ENCODE data around the gene SLITRK1. TPM values are rescaled to one million over a fixed set of nuclear protein-coding genes. Genes with fewer than 3 reads are reported as not detected.
A peak's percentile ranks its signal among the peaks of the same experiment; 100 is the strongest.

SLITRK1 gene
- total RNA-seq, 1 experiment from 2014 or later: 0.20 TPM

- H2AK5ac ChIP-seq (ENCODE audit: insufficient read length, low read length): no peak overlapping the region
- H3K9me3 ChIP-seq (ENCODE audit: control insufficient read depth, low read depth, low read length): no peaks in the 10 kb centered on the region
- H3K9me3 Mint-ChIP-seq: no peaks in the 10 kb centered on the region
- no peak overlapping the region for H3K27ac ChIP-seq (ENCODE audit: insufficient read length, low read depth, low read length)
- WGBS (ENCODE audit: extremely low coverage, insufficient read length, low lambda C conversion rate): no CpG with 5 or more reads among the region's 6 CpGs
- H4K91ac ChIP-seq (ENCODE audit: insufficient read length, low read depth, low read length): no peak overlapping the region
- no peak overlapping the region for H2BK20ac ChIP-seq (ENCODE audit: low read depth, low read length, poor library complexity, severe bottlenecking)
- H3K18ac ChIP-seq (ENCODE audit: insufficient read length, low read depth, low read length): no peak overlapping the region
- no peaks in the 10 kb centered on the region for H3K27me3 Mint-ChIP-seq (ENCODE audit: low read depth)
- H2BK15ac ChIP-seq (ENCODE audit: low read depth, low read length): no peak overlapping the region
- H2AFZ ChIP-seq (ENCODE audit: low read length): no peak overlapping the region
- no peak overlapping the region for H3K4ac ChIP-seq (ENCODE audit: low read depth, low read length)
- no peak overlapping the region for H3K14ac ChIP-seq (ENCODE audit: insufficient read depth, low read length)
- H4K8ac ChIP-seq (replicated peaks; ENCODE audit: insufficient read length, low read depth, low read length): no peak overlapping the region
- no peak overlapping the region for H2BK12ac ChIP-seq (ENCODE audit: insufficient read length, low read depth, low read length)
- H3K9ac ChIP-seq (ENCODE audit: extremely low read depth, insufficient read length, low read length): no peak overlapping the region
- H4K5ac ChIP-seq (ENCODE audit: insufficient read length, low read depth, low read length): no peak overlapping the region
- H3K27ac Mint-ChIP-seq: 0 out of 7 replicates have a peak overlapping the region, but pooled peaks of 1 of the 3 experiments have one; percentile 14
- H3K4me2 ChIP-seq (ENCODE audit: insufficient read depth, insufficient read length, low read length): no peak overlapping the region
- H4K20me1 ChIP-seq (ENCODE audit: control insufficient read depth, insufficient read depth, insufficient read length): no peaks in the 10 kb centered on the region
- DNase-seq: no peak
- no peaks in the 10 kb centered on the region for H3K23me2 ChIP-seq (ENCODE audit: insufficient read length, low read depth, low read length, poor library complexity, severe bottlenecking)
- no peak overlapping the region for H3K4me3 Mint-ChIP-seq
- H3K56ac ChIP-seq (ENCODE audit: insufficient read length, low read depth, low read length): no peak overlapping the region
- peak; percentile 28; the same call in 1 of the 3 replicates for TF ChIP-seq CTCF (conservative IDR thresholded peaks at IDR 0.05)
- H3K79me2 ChIP-seq (ENCODE audit: insufficient read depth, low read length): no peaks in the 10 kb centered on the region
- peaks cover 8 to 16% of the 10 kb centered on the region in 2 experiments for H3K4me1 Mint-ChIP-seq
- H2BK5ac ChIP-seq (ENCODE audit: insufficient read length, low read length): no peak overlapping the region
- no peak overlapping the region for H2BK120ac ChIP-seq (ENCODE audit: low read depth, low read length, poor library complexity, severe bottlenecking)
- H3K79me1 ChIP-seq (ENCODE audit: insufficient read depth, low read depth, low read length, poor library complexity, severe bottlenecking): no peaks in the 10 kb centered on the region
- H3K36me3 Mint-ChIP-seq (ENCODE audit: insufficient read depth in 1 of 3, low read depth in 3 of 3): no peaks in the 10 kb centered on the region
- no peak overlapping the region for H3K23ac ChIP-seq (ENCODE audit: insufficient read length, low read depth, low read length)
- no peak overlapping the region for H3T11ph ChIP-seq (ENCODE audit: low read length)
- H3K4me1 ChIP-seq (ENCODE audit: insufficient read depth, low read length): no peaks in the 10 kb centered on the region
- H3K27me3 ChIP-seq (ENCODE audit: insufficient read depth, low read length): no peaks in the 10 kb centered on the region
These were observed 37.5 kb upstream of the SLITRK1 start for GRCh38 chr13:83919775-83920174.
